GM12878 (cell line): Measurements from ENCODE around the gene CHD1. TPM values are rescaled to one million over a fixed set of nuclear protein-coding genes. Genes with fewer than 3 reads are reported as not detected.

ENCODE experiments used
- FOXK2 ChIP-seq: fragments of 450-650 bp; IDR thresholded peaks from 2 replicates; pipeline ENCODE4 v1.6.1; 2017; ENCODE audit warnings: mild to moderate bottlenecking, moderate library complexity
- JUND ChIP-seq: IDR thresholded peaks from 2 replicates; pipeline ENCODE4 v1.6.1; 2012; ENCODE audit warnings: low read depth, mild to moderate bottlenecking, low read length, improper control_type of control experiment, moderate library complexity
- MEF2B ChIP-seq: fragments of 450-650 bp; IDR thresholded peaks from 2 replicates; pipeline ENCODE4 v1.6.1; 2018; ENCODE audit warnings: mild to moderate bottlenecking, moderate library complexity; ENCODE audit not compliant: partially characterized antibody, poor library complexity, severe bottlenecking
- MXI1 ChIP-seq: fragments of 150-350 bp; IDR thresholded peaks from 2 replicates; pipeline ENCODE4 v1.6.1; 2011; ENCODE audit warnings: low read depth, mild to moderate bottlenecking, inconsistent platforms, low read length, improper control_type of control experiment
- NFYB ChIP-seq: IDR thresholded peaks from 2 replicates; pipeline ENCODE4 v1.6.1; 2011; ENCODE audit warnings: low read depth, mild to moderate bottlenecking, low read length, improper control_type of control experiment, moderate library complexity; ENCODE audit not compliant: insufficient read depth
- RBBP5 ChIP-seq: fragments of 200-600 bp; sonication (generic); conservative IDR thresholded peaks from 2 replicates; pipeline ENCODE4 v1.6.1; 2016
- RCOR1 ChIP-seq: conservative IDR thresholded peaks from 2 replicates; pipeline ENCODE4 v1.6.1; 2012; ENCODE audit warnings: low read depth, low read length, improper control_type of control experiment
- RFX5 ChIP-seq: IDR thresholded peaks from 2 replicates; pipeline ENCODE4 v1.6.1; 2011; ENCODE audit warnings: low read depth, low read length, improper control_type of control experiment
- TCF12 ChIP-seq: IDR thresholded peaks from 2 replicates; pipeline ENCODE4 v1.6.1; 2011; ENCODE audit warnings: low read depth, mild to moderate bottlenecking, low read length
- ZNF217 ChIP-seq: fragments of 450-650 bp; IDR thresholded peaks from 2 replicates; pipeline ENCODE4 v1.6.1; 2017; ENCODE audit warnings: antibody characterized with exemption, mild to moderate bottlenecking
- polyA plus RNA-seq, 11 experiments: library from polyadenylated mRNA; depleted of rRNA in 4 of 11; unstranded in 6 of 11; stranded (reverse) in 5 of 11; fragments of >200 nt; fragmentation: Nextera tagmentation in 4 of 11; fragmentation: Illumina TruSeq in 1 of 11; extraction: Ambion mirVana in 4 of 11; extraction: Trizol in 1 of 11; gene quantifications; 1 replicate in 1 of 11; 2 replicates in 10 of 11; pipeline versions ENCODE4 v1.2.1 to v1.2.3, GENCODE V29; 2011 to 2016; ENCODE audit warnings: inconsistent platforms in 2 of 11, missing spikeins in 2 of 11, low read depth in 1 of 11
- total RNA-seq, 4 experiments: library from RNA; depleted of rRNA in 3 of 4; stranded (reverse); fragments of >200 nt in 3 of 4; fragmentation: Illumina TruSeq in 1 of 4; extraction: Trizol in 1 of 4; gene quantifications; 2 replicates each; pipeline versions ENCODE4 v1.2.1 to v1.2.3, GENCODE V29; 2013 to 2021
- TF ChIP-seq, protein P1 (sequence below): IDR thresholded peaks from 2 replicates; pipeline ENCODE4 v1.6.1; 2011; ENCODE audit warnings: low read depth, mild to moderate bottlenecking, low read length, moderate library complexity, borderline replicate concordance; ENCODE audit errors: extremely low read depth
- TF ChIP-seq, protein P2 (sequence below): fragments of 150-350 bp; IDR thresholded peaks from 2 replicates; pipeline ENCODE4 v1.6.1; 2016; ENCODE audit warnings: low read depth, low read length
- TF ChIP-seq, protein P3 (sequence below): IDR thresholded peaks from 2 replicates; pipeline ENCODE4 v1.6.1; 2012; ENCODE audit warnings: mild to moderate bottlenecking, low read depth, low read length
- TF ChIP-seq, protein P4 (sequence below): fragments of 450-650 bp; IDR thresholded peaks from 2 replicates; pipeline ENCODE4 v1.6.1; 2016; ENCODE audit warnings: mild to moderate bottlenecking, moderate library complexity, borderline replicate concordance
- TF ChIP-seq, protein P5 (sequence below): IDR thresholded peaks from 2 replicates; pipeline ENCODE4 v1.6.1; 2012; ENCODE audit warnings: low read length, inconsistent platforms

CHD1 gene
- total and polyA plus RNA-seq, 10 of the 15 experiments (the other 5 are each of a cell fraction or from before 2014, with no cell fraction given): 25.5 to 158 (median 50.5) TPM

DNA sequence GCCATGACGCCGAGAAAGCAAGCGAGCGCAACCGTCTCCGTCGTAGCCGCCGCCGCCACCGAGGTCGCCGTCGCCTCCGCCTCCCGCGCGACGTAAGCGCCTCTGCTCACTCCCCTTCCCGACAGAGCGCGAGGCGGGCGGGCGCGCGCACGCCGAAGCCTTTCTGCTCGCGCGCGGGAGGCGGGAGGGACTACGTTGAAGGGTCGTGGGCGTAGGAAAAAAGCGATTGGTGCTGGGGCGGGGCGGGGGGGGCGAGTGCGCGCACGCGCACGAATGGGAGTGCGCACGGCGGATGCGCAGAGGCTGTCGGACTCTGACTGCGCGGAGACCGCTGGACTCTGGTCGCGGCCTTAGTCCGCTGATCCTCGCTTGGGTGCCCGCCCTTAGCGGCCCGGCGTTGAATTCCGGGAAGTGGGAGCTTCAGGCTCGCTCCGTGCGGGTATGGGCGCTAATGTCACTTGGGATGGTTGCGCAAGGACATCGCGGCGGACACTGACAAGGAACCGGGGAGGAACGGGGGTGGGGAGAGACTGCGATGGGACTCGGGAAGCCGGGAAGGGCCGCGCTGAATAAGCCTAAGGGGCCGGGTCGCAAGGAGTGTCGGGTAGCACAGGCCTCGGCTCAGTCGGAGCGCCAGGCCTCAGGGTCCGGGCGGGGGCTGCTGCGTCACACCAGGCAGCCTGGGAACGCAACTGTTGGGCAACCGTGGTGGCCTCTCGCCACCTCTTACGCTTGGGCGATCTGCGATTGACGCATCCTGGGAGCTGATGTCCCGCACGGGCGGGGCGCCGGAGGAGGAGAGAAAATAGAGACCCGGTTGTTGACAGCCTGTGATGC, at the start of gene CHD1 (continued):
- TF ChIP-seq, protein P1, sequence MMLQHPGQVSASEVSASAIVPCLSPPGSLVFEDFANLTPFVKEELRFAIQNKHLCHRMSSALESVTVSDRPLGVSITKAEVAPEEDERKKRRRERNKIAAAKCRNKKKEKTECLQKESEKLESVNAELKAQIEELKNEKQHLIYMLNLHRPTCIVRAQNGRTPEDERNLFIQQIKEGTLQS: no peak
- TF ChIP-seq ZNF217: no peak
- no peak; the same call in 1 of the 2 replicates for TF ChIP-seq TCF12
- TF ChIP-seq FOXK2: no peak
- 0 out of 2 replicates have a peak, but pooled peaks have one; percentile 58 for TF ChIP-seq RBBP5
- TF ChIP-seq, protein P2, sequence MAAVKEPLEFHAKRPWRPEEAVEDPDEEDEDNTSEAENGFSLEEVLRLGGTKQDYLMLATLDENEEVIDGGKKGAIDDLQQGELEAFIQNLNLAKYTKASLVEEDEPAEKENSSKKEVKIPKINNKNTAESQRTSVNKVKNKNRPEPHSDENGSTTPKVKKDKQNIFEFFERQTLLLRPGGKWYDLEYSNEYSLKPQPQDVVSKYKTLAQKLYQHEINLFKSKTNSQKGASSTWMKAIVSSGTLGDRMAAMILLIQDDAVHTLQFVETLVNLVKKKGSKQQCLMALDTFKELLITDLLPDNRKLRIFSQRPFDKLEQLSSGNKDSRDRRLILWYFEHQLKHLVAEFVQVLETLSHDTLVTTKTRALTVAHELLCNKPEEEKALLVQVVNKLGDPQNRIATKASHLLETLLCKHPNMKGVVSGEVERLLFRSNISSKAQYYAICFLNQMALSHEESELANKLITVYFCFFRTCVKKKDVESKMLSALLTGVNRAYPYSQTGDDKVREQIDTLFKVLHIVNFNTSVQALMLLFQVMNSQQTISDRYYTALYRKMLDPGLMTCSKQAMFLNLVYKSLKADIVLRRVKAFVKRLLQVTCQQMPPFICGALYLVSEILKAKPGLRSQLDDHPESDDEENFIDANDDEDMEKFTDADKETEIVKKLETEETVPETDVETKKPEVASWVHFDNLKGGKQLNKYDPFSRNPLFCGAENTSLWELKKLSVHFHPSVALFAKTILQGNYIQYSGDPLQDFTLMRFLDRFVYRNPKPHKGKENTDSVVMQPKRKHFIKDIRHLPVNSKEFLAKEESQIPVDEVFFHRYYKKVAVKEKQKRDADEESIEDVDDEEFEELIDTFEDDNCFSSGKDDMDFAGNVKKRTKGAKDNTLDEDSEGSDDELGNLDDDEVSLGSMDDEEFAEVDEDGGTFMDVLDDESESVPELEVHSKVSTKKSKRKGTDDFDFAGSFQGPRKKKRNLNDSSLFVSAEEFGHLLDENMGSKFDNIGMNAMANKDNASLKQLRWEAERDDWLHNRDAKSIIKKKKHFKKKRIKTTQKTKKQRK: no peak
- TF ChIP-seq RFX5: 0 out of 2 replicates have a peak, but pooled peaks have one; percentile 35
- no peak for TF ChIP-seq MEF2B
- TF ChIP-seq, protein P3, sequence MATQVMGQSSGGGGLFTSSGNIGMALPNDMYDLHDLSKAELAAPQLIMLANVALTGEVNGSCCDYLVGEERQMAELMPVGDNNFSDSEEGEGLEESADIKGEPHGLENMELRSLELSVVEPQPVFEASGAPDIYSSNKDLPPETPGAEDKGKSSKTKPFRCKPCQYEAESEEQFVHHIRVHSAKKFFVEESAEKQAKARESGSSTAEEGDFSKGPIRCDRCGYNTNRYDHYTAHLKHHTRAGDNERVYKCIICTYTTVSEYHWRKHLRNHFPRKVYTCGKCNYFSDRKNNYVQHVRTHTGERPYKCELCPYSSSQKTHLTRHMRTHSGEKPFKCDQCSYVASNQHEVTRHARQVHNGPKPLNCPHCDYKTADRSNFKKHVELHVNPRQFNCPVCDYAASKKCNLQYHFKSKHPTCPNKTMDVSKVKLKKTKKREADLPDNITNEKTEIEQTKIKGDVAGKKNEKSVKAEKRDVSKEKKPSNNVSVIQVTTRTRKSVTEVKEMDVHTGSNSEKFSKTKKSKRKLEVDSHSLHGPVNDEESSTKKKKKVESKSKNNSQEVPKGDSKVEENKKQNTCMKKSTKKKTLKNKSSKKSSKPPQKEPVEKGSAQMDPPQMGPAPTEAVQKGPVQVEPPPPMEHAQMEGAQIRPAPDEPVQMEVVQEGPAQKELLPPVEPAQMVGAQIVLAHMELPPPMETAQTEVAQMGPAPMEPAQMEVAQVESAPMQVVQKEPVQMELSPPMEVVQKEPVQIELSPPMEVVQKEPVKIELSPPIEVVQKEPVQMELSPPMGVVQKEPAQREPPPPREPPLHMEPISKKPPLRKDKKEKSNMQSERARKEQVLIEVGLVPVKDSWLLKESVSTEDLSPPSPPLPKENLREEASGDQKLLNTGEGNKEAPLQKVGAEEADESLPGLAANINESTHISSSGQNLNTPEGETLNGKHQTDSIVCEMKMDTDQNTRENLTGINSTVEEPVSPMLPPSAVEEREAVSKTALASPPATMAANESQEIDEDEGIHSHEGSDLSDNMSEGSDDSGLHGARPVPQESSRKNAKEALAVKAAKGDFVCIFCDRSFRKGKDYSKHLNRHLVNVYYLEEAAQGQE: no peak
- TF ChIP-seq, protein P4, sequence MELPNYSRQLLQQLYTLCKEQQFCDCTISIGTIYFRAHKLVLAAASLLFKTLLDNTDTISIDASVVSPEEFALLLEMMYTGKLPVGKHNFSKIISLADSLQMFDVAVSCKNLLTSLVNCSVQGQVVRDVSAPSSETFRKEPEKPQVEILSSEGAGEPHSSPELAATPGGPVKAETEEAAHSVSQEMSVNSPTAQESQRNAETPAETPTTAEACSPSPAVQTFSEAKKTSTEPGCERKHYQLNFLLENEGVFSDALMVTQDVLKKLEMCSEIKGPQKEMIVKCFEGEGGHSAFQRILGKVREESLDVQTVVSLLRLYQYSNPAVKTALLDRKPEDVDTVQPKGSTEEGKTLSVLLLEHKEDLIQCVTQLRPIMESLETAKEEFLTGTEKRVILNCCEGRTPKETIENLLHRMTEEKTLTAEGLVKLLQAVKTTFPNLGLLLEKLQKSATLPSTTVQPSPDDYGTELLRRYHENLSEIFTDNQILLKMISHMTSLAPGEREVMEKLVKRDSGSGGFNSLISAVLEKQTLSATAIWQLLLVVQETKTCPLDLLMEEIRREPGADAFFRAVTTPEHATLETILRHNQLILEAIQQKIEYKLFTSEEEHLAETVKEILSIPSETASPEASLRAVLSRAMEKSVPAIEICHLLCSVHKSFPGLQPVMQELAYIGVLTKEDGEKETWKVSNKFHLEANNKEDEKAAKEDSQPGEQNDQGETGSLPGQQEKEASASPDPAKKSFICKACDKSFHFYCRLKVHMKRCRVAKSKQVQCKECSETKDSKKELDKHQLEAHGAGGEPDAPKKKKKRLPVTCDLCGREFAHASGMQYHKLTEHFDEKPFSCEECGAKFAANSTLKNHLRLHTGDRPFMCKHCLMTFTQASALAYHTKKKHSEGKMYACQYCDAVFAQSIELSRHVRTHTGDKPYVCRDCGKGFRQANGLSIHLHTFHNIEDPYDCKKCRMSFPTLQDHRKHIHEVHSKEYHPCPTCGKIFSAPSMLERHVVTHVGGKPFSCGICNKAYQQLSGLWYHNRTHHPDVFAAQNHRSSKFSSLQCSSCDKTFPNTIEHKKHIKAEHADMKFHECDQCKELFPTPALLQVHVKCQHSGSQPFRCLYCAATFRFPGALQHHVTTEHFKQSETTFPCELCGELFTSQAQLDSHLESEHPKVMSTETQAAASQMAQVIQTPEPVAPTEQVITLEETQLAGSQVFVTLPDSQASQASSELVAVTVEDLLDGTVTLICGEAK: no peak; the same call in 1 of the 2 replicates
- TF ChIP-seq NFYB: no peak
- TF ChIP-seq MXI1: peak; percentile 66
- TF ChIP-seq, protein P5, sequence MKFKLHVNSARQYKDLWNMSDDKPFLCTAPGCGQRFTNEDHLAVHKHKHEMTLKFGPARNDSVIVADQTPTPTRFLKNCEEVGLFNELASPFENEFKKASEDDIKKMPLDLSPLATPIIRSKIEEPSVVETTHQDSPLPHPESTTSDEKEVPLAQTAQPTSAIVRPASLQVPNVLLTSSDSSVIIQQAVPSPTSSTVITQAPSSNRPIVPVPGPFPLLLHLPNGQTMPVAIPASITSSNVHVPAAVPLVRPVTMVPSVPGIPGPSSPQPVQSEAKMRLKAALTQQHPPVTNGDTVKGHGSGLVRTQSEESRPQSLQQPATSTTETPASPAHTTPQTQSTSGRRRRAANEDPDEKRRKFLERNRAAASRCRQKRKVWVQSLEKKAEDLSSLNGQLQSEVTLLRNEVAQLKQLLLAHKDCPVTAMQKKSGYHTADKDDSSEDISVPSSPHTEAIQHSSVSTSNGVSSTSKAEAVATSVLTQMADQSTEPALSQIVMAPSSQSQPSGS: peak; percentile 50; the same call in 1 of the 2 replicates
- TF ChIP-seq RCOR1: no peak
- TF ChIP-seq JUND: no peak
